ENCODE measurements around the gene LSM14A.

Gene LSM14A

DNA sequence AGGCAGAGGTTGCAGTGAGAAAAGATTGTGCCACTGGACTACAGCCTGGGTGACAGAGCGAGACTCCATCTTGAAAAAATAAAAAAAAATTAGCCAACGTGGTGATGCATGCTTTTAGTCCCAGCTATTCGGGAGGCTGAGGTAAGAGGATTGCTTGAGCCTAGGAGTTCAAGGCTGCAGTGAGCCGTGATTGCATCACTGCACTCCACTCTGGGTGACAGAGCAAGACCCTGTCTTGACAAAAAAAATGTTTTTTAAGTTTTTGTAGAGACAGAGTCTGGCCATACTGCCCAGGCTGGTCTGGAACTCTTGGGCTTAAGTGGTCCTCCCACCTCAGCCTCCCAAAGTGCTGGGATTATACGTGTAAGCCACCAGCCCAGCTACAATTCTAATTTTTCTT is 22.4 kb upstream of the LSM14A start:
- H3K4me3 ChIP-seq (replicated peaks; ENCODE audit: insufficient read depth, low read length), result no peak overlapping the region
- H3K27me3 ChIP-seq (ENCODE audit: insufficient read depth, poor library complexity, severe bottlenecking), result no peaks in the 10 kb centered on the region
- no peak overlapping the region for H3K27ac ChIP-seq (replicated peaks)
- no peak for DNase-seq (ENCODE audit: low read depth in 1 of 2, low spot score in 1 of 2)
- TF ChIP-seq POLR2AphosphoS5 (IDR thresholded peaks at IDR 0.05; ENCODE audit: low read depth) (no peak), SPI1 (IDR thresholded peaks at IDR 0.05; ENCODE audit: borderline replicate concordance, low read depth) (no peak), GABPA (IDR thresholded peaks at IDR 0.05; ENCODE audit: low read depth) (no peak)
- TF ChIP-seq, protein P1, sequence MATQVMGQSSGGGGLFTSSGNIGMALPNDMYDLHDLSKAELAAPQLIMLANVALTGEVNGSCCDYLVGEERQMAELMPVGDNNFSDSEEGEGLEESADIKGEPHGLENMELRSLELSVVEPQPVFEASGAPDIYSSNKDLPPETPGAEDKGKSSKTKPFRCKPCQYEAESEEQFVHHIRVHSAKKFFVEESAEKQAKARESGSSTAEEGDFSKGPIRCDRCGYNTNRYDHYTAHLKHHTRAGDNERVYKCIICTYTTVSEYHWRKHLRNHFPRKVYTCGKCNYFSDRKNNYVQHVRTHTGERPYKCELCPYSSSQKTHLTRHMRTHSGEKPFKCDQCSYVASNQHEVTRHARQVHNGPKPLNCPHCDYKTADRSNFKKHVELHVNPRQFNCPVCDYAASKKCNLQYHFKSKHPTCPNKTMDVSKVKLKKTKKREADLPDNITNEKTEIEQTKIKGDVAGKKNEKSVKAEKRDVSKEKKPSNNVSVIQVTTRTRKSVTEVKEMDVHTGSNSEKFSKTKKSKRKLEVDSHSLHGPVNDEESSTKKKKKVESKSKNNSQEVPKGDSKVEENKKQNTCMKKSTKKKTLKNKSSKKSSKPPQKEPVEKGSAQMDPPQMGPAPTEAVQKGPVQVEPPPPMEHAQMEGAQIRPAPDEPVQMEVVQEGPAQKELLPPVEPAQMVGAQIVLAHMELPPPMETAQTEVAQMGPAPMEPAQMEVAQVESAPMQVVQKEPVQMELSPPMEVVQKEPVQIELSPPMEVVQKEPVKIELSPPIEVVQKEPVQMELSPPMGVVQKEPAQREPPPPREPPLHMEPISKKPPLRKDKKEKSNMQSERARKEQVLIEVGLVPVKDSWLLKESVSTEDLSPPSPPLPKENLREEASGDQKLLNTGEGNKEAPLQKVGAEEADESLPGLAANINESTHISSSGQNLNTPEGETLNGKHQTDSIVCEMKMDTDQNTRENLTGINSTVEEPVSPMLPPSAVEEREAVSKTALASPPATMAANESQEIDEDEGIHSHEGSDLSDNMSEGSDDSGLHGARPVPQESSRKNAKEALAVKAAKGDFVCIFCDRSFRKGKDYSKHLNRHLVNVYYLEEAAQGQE (IDR thresholded peaks at IDR 0.05; ENCODE audit: insufficient replicate concordance, low read depth), result no peak
- TF ChIP-seq, protein P2, sequence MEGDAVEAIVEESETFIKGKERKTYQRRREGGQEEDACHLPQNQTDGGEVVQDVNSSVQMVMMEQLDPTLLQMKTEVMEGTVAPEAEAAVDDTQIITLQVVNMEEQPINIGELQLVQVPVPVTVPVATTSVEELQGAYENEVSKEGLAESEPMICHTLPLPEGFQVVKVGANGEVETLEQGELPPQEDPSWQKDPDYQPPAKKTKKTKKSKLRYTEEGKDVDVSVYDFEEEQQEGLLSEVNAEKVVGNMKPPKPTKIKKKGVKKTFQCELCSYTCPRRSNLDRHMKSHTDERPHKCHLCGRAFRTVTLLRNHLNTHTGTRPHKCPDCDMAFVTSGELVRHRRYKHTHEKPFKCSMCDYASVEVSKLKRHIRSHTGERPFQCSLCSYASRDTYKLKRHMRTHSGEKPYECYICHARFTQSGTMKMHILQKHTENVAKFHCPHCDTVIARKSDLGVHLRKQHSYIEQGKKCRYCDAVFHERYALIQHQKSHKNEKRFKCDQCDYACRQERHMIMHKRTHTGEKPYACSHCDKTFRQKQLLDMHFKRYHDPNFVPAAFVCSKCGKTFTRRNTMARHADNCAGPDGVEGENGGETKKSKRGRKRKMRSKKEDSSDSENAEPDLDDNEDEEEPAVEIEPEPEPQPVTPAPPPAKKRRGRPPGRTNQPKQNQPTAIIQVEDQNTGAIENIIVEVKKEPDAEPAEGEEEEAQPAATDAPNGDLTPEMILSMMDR (IDR thresholded peaks at IDR 0.05; ENCODE audit: insufficient read depth, low read length), result no peak

DNA sequence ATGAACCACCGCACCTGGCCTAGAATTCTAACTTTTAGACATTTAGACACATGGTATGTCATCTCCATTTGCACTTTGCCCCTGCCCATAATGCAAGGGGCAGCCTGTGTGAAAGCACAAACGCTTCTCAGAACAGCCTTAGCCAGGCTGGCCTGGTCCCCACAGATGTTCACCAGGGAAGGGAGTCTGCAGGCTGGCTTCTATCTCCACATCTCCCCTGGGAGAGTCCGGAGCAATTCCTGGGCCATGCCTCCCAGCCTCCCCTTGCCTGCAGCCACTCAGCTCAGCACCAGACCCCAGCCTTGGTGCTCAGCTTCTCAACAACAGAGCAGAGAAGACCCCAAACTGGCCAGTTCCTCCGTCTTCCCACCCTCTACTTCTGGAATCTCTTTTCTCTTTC is 21.7 kb upstream of the LSM14A start:
- Histone ChIP-seq H3K4me3 (replicated peaks; ENCODE audit: insufficient read depth, low read length) (no peak overlapping the region), H3K27ac (replicated peaks) (no peak overlapping the region), H3K27me3 (ENCODE audit: insufficient read depth, poor library complexity, severe bottlenecking) (no peaks in the 10 kb centered on the region)
- no peak for DNase-seq (ENCODE audit: low read depth in 1 of 2, low spot score in 1 of 2)
- TF ChIP-seq GABPA (IDR thresholded peaks at IDR 0.05; ENCODE audit: low read depth) (no peak), SPI1 (IDR thresholded peaks at IDR 0.05; ENCODE audit: borderline replicate concordance, low read depth) (no peak), POLR2AphosphoS5 (IDR thresholded peaks at IDR 0.05; ENCODE audit: low read depth) (no peak)
- TF ChIP-seq, protein P2 (IDR thresholded peaks at IDR 0.05; ENCODE audit: insufficient read depth, low read length), result no peak
- TF ChIP-seq, protein P1 (IDR thresholded peaks at IDR 0.05; ENCODE audit: insufficient replicate concordance, low read depth), result no peak

DNA sequence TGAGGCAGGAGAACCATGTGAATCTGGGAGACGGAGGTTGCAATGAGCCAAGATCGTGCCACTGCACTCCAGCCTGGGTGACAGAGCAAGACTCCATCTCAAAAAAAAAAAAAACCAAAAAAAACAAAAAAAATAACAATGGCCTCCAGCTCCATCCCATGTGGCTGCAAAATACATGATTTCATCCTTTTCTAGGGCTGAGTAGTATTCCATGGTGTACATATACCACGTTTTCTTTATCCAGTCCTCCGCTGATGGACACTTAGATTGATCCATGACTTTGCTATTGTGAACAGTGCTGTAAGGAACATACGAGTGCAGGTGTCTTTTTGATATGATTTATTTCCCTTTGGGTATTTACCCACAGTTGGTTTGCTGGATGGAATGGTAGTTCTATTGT is 20.9 kb upstream of the LSM14A start:
- DNase-seq (ENCODE audit: low read depth in 1 of 2, low spot score in 1 of 2), result no peak
- Histone ChIP-seq H3K4me3 (replicated peaks; ENCODE audit: insufficient read depth, low read length) (no peak overlapping the region), H3K27ac (replicated peaks) (no peak overlapping the region), H3K27me3 (ENCODE audit: insufficient read depth, poor library complexity, severe bottlenecking) (no peaks in the 10 kb centered on the region)
- TF ChIP-seq POLR2AphosphoS5 (IDR thresholded peaks at IDR 0.05; ENCODE audit: low read depth) (no peak), SPI1 (IDR thresholded peaks at IDR 0.05; ENCODE audit: borderline replicate concordance, low read depth) (no peak), GABPA (IDR thresholded peaks at IDR 0.05; ENCODE audit: low read depth) (no peak)
- TF ChIP-seq, protein P1 (IDR thresholded peaks at IDR 0.05; ENCODE audit: insufficient replicate concordance, low read depth), result no peak
- TF ChIP-seq, protein P2 (IDR thresholded peaks at IDR 0.05; ENCODE audit: insufficient read depth, low read length), result no peak
